HEK293 (cell line): ENCODE measurements around the gene ZNF554.

Experiments
- CTCF ChIA-PET: fragments of 350-600 bp; formaldehyde crosslinking; extraction: SDS; loops from one replicate; lab custom pipeline; 2021; ENCODE audit warnings: antibody characterized with exemption; lab: Yijun Ruan, JAX
- POLR2A ChIA-PET: fragments of 300-600 bp; formaldehyde crosslinking; extraction: SDS; loops from one replicate; lab custom pipeline; 2020; ENCODE audit warnings: antibody characterized with exemption, inconsistent platforms; lab: Yijun Ruan, JAX
- H3K27ac ChIP-seq: fragments of 200-500 bp; sonication (Bioruptor generic); 2 replicates; pipeline ENCODE4 v1.5.1; 2014; ENCODE audit warnings: low read depth, low read length, control low read depth, inconsistent platforms; ENCODE audit errors: extremely low read depth
- H3K36me3 ChIP-seq, 2 experiments: fragments of 200-500 bp in 1 of 2; sonication (Bioruptor generic) in 1 of 2; 1 replicate in 1 of 2; 2 replicates in 1 of 2; pipeline ENCODE4 v1.5.1; 2014 to 2017; ENCODE audit warnings: inconsistent platforms in 2 of 2, low read length in 2 of 2; ENCODE audit not compliant: control insufficient read depth in 2 of 2, insufficient read depth in 1 of 2
- H3K4me1 ChIP-seq: fragments of 200-500 bp; sonication (Bioruptor generic); 2 replicates; pipeline ENCODE4 v1.5.1; 2014; ENCODE audit warnings: mild to moderate bottlenecking, low read length, inconsistent platforms; ENCODE audit not compliant: control insufficient read depth, insufficient read depth
- H3K4me3 ChIP-seq: 2 replicates; pipeline ENCODE4 v1.5.1; 2011; ENCODE audit warnings: low read depth, mild to moderate bottlenecking, control low read depth, low read length, moderate library complexity
- H3K9me3 ChIP-seq: fragments of 200-500 bp; sonication (Bioruptor generic); 2 replicates; pipeline ENCODE4 v1.5.1; 2014; ENCODE audit warnings: low read depth, low read length, inconsistent platforms; ENCODE audit not compliant: control insufficient read depth, insufficient read depth
- ATF2 ChIP-seq: fragments of 450-650 bp; formaldehyde crosslinking; IDR thresholded peaks from 2 replicates; pipeline ENCODE4 v1.5.1; 2016; ENCODE audit warnings: missing biosample characterization, missing genetic modification characterization, low read depth
- HOXC10 ChIP-seq: sonication (generic); formaldehyde crosslinking; IDR thresholded peaks from 2 replicates; pipeline ENCODE4 v1.8.1; 2023; ENCODE audit warnings: mild to moderate bottlenecking, missing genetic modification reagents
- KLF16 ChIP-seq: fragments of 450-650 bp; formaldehyde crosslinking; IDR thresholded peaks from 2 replicates; pipeline ENCODE4 v1.5.1; 2017; ENCODE audit warnings: missing biosample characterization, missing genetic modification characterization
- ZBTB21 ChIP-seq: fragments of 450-650 bp; formaldehyde crosslinking; IDR thresholded peaks from 2 replicates; pipeline ENCODE4 v1.5.1; 2017; ENCODE audit warnings: missing biosample characterization, missing genetic modification characterization
- ZIC2 ChIP-seq: fragments of 450-650 bp; formaldehyde crosslinking; IDR thresholded peaks from 2 replicates; pipeline ENCODE4 v1.5.1; 2016; ENCODE audit warnings: missing biosample characterization, missing genetic modification characterization
- ZNF16 ChIP-seq: fragments of 450-650 bp; formaldehyde crosslinking; IDR thresholded peaks from 2 replicates; pipeline ENCODE4 v1.5.1; 2016; ENCODE audit warnings: low read depth, missing biosample characterization, missing genetic modification characterization
- ZNF350 ChIP-seq: fragments of 450-650 bp; formaldehyde crosslinking; IDR thresholded peaks from 2 replicates; pipeline ENCODE4 v1.5.0; 2017; ENCODE audit warnings: missing biosample characterization, mild to moderate bottlenecking, missing genetic modification characterization
- ZNF530 ChIP-seq: fragments of 450-650 bp; formaldehyde crosslinking; IDR thresholded peaks from 2 replicates; pipeline ENCODE4 v1.5.1; 2016; ENCODE audit warnings: low read depth, missing biosample characterization, missing genetic modification characterization
- ZNF548 ChIP-seq: fragments of 450-650 bp; formaldehyde crosslinking; IDR thresholded peaks from 2 replicates; pipeline ENCODE4 v1.5.1; 2016; ENCODE audit warnings: missing biosample characterization, missing genetic modification characterization
- ZNF558 ChIP-seq: fragments of 450-650 bp; formaldehyde crosslinking; IDR thresholded peaks from 2 replicates; pipeline ENCODE4 v1.5.1; 2016; ENCODE audit warnings: missing biosample characterization, missing genetic modification characterization
- ZNF560 ChIP-seq: fragments of 450-650 bp; formaldehyde crosslinking; IDR thresholded peaks from 2 replicates; pipeline ENCODE4 v1.5.1; 2017; ENCODE audit warnings: missing biosample characterization, missing genetic modification characterization, borderline replicate concordance
- ZNF692 ChIP-seq: fragments of 450-650 bp; formaldehyde crosslinking; IDR thresholded peaks from 2 replicates; pipeline ENCODE4 v1.5.1; 2016; ENCODE audit warnings: missing biosample characterization, missing genetic modification characterization
- ZSCAN4 ChIP-seq: fragments of 450-650 bp; formaldehyde crosslinking; IDR thresholded peaks from 2 replicates; pipeline ENCODE4 v1.5.1; 2017; ENCODE audit warnings: missing biosample characterization, missing genetic modification characterization

ZNF554 gene

GRCh38 chr19:2770055-2771013 lies 49.3 kb upstream of the ZNF554 start:
- peaks cover 12 to 66% of the 10 kb centered on the region in 2 experiments for H3K36me3 ChIP-seq
- no peak overlapping the region for H3K4me3 ChIP-seq
- ChIA-PET POLR2A (no interaction called here), CTCF (no interaction called here)
- no peak for TF ChIP-seq ZSCAN4 (tag by site-specific recombination)
- TF ChIP-seq ZNF530 (tag by site-specific recombination), result no peak
- no peak for TF ChIP-seq ZNF692 (tag by site-specific recombination)
- no peak for TF ChIP-seq ZNF350 (tag by site-specific recombination)
- no peak for TF ChIP-seq KLF16 (tag by site-specific recombination)
- H3K9me3 ChIP-seq, result no peaks in the 10 kb centered on the region
- no peaks in the 10 kb centered on the region for H3K4me1 ChIP-seq
- no peak overlapping the region for H3K27ac ChIP-seq

- Histone ChIP-seq H3K27ac (no peak overlapping the region), H3K4me3 (no peak overlapping the region), H3K4me1 (no peaks in the 10 kb centered on the region), H3K36me3 (peaks cover 0 to 56% of the 10 kb centered on the region in 2 experiments; a peak in 2 of 3 replicates), H3K9me3 (no peaks in the 10 kb centered on the region)
- ChIA-PET POLR2A (no interaction called here), CTCF (no interaction called here)
- no peak for TF ChIP-seq ZBTB21 (tag by site-specific recombination)
- no peak for TF ChIP-seq ZNF560 (tag by site-specific recombination)
- TF ChIP-seq ZNF16 (tag by site-specific recombination), result no peak
- TF ChIP-seq ZIC2 (tag by site-specific recombination), result no peak
- peak; percentile 42; the same call in 1 of the 2 replicates for TF ChIP-seq ATF2 (tag by site-specific recombination)
Measured at GRCh38 chr19:2771786-2772674, 47.6 kb upstream of the ZNF554 start.

- Histone ChIP-seq H3K4me1 (peaks cover 3% of the 10 kb centered on the region; the same call in 1 of the 2 replicates), H3K4me3 (no peak overlapping the region), H3K9me3 (no peaks in the 10 kb centered on the region), H3K36me3 (peaks cover 0 to 54% of the 10 kb centered on the region in 2 experiments; a peak in 2 of 3 replicates), H3K27ac (no peak overlapping the region)
- ChIA-PET POLR2A (no interaction called here), CTCF (interaction anchor here (0.6 kb wide), 1 partner anchor 1114 kb away, joined by 3 read pairs; no protein-coding TSS in a partner anchor)
- no peak for TF ChIP-seq HOXC10 (CRISPR knock-in tag)
- TF ChIP-seq ZNF558 (tag by site-specific recombination), result peak; percentile 97
- TF ChIP-seq ZNF548 (tag by site-specific recombination), result 0 out of 2 replicates have a peak, but pooled peaks have one; percentile 41
Measured at GRCh38 chr19:2774083-2774679, 45.5 kb upstream of the ZNF554 start.
